Eye (tissue), 1 donor: ENCODE measurements around the gene GAP43.

ENCODE experiments used
- DNase-seq: peaks from one replicate; pipeline ENCODE4 v3.0.0-alpha.2; 2015

GAP43 gene, protein sequence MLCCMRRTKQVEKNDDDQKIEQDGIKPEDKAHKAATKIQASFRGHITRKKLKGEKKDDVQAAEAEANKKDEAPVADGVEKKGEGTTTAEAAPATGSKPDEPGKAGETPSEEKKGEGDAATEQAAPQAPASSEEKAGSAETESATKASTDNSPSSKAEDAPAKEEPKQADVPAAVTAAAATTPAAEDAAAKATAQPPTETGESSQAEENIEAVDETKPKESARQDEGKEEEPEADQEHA

DNA sequence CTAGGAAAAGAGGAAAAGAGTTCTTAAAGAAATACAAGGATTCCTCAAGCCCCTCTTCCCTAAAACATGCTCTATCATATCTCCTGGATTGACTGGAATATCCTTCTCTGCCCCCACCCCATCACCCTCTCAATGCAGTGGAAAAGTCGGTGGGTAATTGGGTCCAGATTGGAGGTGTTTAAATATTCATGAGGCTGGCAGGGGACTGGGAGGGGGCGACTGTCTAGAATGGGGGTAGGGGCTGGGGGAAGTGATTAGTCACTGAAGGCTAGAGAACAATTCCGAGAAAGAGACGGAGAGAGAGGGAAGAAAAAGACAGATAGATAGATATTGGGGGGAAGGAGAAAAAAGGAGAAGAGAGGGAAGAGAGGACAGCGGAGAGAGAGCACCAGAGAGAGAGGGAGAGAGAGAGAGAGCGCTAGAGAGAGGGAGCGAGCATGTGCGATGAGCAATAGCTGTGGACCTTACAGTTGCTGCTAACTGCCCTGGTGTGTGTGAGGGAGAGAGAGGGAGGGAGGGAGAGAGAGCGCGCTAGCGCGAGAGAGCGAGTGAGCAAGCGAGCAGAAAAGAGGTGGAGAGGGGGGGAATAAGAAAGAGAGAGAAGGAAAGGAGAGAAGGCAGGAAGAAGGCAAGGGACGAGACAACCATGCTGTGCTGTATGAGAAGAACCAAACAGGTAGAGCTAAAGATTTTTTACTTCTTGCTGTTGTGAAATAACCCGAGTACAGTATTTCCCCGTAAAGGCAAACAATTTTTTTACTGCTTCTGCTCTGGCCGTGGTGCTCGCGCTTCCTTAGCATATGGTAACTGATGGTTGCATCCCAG lies at the start of gene GAP43:
Gene GAP43 (plus strand): TSS at position 467 of the 825 bp plus-strand sequence. CDS start 180 bp downstream, at position 647.
- peak; percentile 91 for DNase-seq

DNA sequence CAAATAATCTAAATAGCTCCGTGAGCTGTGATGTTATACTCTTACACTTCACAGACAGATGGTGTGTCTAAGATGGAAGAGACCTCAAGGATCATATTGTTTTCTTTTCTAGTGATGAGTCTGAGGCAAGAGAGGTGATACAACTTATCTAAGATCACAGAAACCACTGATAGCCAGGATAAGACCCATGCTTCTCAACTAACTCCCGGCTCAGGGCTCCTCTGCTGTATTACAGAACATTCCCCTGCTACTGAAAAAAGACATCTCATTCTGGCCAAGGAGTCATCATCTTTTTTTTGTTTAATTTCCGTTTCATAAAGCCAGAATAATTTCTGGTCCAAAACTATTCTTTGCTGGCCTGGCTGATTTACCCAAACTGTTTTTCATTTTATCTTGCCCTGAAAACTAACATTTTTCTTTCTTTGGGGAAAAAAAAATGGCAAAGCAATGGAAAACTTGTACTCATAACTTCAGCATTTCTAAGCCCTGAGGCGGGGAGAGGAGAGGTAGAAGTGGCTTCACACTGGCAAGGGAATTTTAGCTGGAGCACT lies 46.9 kb upstream of the GAP43 start:
- DNase-seq, result no peak

DNA sequence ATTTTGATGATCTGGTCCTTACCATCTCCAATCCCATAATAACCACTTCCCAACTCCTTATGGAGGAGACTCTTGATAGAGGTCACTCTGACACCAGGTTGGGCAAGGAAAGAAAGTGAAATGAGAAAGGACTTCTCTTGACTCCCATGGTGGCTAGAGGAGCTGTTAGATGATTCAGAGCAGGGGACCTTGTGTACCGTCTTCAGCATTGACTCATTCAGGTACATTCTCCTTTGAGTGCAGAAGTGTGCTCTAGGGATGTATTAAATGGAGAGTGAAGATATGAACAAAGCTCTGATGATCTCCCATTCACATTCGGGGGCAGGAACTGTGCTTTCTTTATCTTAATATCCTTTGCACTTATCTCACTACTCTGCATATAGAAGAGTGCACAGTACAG lies 46.3 kb upstream of the GAP43 start:
- DNase-seq, result no peak

DNA sequence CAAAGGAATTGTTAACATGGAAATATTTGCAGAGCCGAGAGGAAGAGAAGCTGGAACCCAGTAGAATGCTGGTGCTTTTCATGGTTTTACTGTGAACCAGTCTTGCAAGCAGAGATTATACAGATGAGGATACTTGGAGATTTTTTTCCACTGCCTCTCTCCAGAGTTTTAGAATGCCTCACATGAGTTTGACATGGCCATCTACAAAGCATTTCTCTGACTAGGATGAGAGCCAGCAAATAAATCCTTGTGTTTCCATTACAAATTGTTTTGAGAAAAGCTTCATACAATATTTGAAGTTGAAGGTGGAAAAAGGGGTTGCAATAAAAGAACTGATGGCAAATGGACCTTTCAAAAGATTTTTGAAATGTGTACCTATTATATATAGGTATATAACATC lies 45.0 kb upstream of the GAP43 start:
- no peak for DNase-seq

DNA sequence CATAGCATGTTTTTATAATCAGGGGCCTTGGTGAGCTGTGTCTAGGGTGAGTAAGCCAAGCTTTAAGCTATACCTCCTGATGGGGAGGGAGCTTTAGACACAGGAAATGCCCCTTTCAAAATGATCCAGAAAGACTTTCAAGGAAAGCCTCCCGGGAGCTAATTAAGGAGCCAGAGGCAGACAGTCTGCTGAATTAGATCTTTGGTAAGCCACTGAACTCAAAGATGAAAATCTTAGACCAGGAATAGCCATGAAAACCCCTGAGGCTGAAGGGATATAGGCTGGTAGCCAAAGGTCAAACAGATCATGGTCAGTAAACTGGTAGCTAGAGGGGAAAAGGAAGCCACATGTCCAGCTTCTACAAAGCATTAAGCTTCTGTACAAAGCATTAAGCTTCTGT lies 42.7 kb upstream of the GAP43 start:
- no peak for DNase-seq

DNA sequence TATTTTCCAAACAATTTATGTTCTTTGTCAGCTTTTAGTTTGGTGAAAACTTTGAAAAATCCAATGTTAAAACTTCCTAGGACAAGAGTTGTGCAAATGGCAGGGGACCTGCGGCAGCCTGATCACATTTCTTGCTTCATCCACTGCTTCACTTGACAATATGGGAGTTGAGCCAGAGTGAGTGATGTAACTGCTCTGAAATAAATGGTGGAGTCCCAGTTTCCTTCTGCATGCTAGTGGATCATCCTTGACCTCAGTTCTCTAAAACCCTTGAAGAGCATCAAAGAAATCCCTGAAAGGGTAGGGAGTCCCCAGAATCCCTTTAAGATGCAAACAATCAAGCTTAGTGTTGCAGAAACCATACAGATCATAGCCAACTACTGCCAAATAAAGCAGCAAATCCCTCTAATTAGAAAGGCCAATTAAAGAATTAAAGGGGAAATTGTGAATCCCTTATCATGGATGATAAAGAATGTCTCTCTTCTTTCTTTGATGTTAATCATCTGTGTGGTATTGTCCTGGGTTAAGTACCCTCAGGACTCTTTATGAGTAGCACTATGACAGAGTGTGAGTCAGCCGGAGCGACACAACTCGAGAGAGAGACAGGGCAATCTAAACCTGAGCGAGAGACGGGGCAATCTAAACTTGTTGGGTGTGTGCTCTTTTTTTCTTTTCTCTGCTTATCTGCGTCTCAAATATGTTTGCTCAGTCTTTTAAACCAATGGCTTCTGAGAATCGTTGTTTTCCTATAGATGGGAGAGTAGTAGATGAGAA lies 41.8 kb upstream of the GAP43 start:
- no peak for DNase-seq

DNA sequence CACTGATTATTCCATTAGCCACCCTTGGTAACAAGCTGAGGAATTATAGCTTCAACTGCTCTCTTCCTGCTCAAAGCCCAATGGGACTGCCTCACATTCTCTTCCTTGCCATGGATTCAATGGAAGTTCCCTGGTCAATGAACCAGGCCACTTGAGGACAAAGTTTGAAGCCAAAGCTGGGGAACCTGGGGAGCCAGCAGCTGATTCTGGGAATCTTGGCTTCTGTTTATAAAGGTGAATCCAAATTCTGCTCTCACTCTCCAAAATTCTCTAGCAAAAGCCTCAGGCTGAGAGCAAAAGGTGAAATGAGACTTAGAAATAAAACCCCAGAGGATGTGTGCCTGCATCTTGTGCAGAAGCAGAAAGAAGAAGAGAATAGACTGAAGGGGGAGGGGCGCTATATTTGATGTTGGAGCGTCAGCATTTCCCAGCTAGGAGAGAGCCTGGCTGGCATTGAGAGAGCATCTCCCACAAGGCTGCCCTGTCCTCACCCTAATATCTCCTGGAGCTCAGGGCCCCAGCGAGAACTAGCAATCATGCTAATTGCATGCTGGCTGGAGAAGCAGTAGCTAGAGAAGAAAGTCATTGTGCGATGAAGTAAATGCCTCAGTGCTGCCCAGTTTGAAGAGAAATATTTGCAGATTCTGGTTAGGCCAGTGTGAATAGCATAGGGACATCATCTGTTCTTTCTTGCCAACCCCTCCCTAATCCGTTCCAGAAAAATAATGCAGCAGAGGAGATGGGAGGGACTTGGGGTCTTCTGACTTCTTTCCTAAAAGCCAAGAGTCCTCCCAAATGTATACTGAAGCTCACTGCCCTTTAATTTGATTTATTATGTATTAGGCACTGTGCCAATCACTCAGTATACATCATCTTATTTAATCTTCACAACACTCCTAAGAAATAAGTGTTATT lies 34.9 kb upstream of the GAP43 start:
- no peak for DNase-seq

DNA sequence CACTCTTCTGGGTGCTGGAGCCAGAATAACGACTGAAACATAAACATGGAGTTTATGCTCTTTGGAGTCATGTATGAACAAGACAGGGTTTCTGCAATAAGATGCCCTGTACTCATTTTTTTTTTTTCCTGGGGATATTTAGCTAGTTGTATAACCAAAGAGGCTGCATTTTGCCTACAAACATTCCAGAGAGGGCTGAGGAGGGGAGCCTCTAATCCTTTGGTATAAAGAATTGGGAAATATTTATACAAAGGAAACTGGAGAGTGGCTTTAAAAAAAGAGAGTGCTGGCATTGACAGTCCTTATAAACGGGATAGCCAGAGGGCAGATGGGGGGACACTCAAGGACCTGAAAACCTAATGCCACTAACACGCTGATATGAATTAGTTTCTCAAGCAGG lies 32.4 kb upstream of the GAP43 start:
- no peak for DNase-seq

DNA sequence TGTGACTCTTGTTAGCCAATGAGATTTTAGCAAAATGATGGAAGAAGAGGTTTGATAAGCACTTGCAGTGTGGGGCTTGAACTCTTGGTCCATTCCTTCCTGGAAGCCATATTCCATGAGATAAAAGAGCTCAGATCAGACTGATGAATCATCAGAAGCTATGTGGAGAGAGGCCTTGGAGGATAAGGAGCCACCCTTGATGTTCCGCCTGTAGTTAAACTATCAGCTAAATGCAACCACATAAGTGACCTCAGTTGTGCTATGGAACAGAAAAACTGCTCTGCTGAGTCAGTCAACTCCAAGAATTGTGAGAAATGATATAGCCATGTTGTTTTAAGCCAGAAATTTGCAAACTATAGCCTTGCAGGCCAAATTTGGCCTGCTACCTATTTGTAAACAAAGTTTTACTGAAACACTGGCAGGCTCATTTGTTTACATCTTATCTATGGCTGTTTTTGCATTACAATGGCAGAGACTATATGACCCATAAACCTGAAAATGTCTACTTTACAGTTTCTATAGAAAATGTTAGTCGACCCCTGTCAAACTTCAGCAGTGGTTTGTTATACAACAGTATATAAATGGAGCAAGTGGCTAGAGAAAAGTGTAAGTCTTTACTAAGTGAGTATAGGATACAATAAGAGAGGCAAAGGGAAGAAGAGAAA lies 27.6 kb upstream of the GAP43 start:
- no peak for DNase-seq

DNA sequence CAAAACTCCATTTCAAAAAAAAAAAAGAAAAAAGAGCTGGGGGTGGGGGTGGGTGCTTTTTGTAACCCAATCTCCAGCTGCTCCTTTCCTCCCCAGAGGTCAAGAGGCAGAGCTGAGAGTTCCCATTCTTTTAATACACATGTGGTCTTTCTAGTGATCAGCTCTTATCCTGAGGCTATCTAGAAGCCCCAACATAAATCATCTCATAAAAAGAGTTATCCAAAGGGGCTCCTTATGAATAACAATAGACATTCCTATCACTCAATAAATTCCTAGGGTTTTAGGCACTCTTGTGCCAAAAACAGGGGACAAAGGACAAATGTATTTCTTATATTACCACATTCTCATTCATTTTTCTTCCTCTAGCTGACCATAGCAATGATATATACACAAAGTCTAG lies 25.1 kb upstream of the GAP43 start:
- DNase-seq, result no peak

DNA sequence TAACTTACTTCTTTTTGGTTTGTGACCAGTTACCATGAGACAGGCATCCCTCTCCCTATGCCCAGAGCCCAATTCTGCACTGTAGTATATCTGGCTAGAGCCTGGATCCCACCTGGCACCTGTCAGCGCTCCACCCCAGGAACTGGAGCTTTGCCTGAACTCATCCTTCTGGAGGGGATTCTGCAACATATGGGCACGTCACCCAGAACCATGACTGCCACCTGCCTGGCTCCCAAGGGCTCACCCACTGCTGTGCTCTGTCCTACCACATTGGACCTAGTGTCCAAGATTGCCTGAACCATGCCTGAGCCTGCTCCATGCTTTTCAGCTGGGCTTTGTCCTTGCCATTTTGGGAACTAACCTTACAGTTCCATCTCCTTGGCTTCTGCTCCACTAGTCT lies 21.1 kb upstream of the GAP43 start:
- no peak for DNase-seq

DNA sequence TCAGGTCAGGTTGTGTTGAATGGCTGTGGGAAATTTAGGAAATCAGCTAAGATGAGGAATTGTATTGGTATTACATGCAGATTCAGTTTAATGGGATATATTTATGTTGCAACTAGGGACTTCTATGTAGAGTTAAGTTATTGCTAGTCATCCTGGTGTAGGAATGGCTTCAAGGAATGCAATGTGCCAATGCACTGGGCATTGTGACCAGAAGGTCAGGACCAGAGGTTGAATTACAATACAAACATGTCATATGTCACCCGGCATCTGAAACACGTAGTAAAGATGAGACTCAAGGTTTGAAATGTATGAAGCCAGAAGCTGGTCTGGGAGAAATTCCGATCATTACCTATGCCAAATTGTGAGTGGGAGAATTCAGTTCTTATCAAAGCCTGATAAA lies 11.7 kb upstream of the GAP43 start:
- no peak for DNase-seq

DNA sequence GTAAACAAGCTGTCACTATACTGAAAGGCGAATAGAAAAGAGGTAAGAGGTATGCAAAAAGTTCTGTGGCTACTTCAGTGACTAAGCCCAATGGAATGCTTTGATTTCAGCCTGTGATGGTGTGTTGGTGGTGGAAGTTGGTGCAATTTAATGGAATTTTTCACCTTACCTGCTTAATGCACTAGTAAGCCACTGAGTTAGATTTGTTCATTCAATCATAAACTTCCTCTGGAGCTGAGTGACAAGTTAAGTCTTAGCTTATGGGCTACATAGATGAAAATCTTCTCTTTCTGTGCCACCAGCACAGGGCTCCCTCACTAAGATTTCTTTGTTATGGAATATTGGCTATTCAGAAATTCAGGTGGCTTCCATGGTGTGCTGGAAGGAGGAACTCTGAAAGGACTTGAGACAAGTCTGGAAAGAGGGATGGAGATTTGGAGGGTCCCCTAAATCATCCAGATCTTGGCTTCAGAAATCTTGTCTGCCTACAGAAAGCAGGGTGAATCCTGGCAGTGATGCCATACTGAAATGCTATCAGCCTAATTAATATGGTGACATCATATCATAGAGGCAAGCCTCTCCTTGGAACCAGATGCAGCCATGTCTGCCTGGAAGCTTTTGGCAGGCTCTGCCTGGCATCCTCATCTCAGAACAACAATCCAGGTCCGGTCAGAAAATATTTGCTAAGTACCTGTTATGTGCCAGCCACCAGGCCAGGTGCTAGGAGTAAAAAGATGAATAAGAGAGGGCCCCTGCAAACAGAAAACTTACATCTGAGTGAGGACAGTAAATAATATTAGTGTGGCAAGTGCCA lies 8.1 kb upstream of the GAP43 start:
- no peak for DNase-seq

DNA sequence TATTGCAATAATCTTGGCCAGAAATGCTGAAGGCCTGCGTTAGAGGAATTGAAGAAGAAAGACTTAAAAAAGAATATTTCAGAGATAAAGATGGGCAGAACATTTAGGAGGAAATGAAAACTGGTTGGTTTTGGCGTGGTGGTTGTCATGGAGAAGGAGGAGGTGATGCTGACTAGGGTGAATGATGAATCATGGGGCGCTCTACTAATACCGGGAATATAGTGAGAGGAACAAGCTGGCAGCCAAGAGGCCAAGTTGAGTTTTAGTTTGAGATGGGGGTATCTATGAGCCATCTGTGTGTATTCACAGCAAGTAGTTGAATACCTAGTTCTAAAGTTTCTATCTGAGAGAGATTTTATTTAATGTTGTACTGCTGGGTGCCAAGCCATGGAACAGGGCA lies 6.8 kb upstream of the GAP43 start:
- DNase-seq, result no peak

DNA sequence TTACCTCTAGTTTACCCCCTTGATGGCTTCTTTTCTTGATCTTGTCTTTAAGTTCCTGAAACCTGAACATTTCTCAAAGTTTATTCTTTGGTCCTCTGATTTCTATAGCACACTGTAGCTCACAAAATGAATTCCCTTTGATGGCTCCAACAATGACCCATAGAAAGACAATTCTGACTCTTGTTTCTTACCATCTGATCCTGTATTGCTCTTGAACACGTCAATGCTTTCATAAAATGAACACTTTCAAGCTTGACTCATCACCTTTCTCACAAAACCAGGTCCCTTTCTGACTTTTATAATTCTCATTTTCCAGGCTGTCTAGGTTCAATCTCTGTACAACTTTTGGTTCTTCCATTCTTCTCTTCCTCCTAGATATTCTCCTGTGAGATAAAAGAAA lies 5.7 kb upstream of the GAP43 start:
- no peak for DNase-seq

DNA sequence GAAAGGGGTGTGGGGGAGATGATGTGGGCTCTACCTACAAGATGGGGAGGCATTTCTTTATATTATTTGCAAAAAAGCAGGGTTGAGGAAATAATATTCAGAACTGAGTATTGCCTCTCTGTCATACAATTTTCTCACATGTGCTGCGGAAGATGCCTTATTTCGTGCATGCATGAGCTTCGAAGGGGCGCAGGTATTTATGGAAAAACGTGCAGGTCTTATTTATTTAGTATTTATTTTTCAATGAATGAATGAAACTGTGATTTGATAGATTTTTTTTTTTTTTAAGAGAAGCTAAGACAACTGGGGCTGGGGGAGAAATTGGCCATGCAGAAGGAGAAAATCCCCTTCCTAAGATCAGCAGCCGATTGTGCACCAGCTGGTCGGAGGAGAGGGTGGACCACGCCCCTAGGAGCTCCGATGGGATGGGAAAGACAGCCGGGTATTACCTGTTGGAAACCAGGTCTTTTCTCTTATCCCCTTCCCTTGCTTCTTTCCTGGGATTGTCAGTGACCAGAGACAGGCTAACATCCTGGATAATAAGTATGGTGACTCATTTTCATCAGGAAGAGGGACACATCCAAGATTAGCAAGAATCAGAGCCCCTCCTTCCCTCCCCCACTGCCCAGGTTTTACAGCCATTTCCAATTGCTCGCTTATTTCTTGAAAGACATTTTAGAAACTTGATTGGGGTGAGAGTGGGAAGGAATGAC lies 875 bp downstream of the GAP43 start:
- peak; percentile 70 for DNase-seq

DNA sequence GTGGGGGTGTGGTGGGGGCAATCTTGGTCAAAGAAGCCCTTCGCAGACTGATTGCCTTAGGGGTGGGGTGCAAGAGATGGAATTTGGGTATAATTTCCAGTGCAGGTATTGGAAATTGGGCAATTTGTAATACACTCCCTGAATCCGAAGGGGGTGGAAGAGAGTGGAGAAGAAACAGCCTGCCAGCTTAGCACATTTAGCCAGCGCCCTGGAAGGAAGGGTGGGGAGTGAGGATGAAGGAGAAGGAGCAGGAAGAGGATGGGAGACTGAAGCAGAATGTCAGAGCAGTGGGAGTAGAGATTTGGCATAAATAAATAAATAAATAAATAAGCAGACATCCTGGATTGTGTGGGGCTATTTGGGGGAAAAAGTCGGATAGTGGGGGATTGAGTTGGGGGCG lies 1.6 kb downstream of the GAP43 start:
- DNase-seq, result peak; percentile 55

DNA sequence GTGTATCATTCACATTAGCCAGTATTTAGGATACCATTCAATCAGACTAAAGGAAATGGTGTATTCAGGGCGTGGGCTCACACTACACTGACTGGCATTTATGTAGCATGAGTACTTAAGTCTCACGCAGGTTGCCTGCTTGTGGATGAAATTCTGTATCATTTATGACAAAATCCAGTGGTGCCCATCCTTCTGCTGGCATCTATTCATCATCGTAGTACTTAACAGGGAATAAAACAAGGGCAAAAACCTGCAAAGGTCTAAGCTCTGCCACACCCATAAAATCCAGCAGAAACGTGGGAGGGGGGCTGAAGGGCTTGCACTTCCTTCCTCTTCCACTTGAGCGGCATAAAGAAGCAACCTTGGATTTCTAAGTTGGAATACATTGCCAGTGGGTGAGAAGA lies 2.7 kb downstream of the GAP43 start:
- DNase-seq, result peak; percentile 69

DNA sequence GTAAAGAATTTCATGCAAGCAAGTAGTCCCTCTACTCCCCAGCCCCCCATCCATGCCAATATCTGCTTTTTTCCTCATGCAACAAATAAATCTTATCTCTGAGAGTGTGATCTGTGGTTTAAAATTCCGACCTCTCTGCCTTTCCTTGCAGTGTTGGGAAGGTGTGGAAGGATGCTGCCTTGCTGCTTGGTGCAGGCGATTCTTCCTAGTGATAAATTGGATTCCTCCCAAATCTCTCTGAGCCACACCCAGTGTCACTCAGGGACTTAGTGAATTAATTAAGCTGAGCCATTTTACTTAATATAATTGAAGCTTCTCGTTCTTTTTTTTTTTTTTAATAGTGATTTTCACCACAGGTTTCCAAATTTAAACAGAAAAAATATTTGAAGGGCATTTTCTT lies 3.4 kb downstream of the GAP43 start:
- DNase-seq, result no peak
